D721Med (cell line): ENCODE measurements around the gene PRM2.
"Not testable (repeated sequence)": the region's sequence is repeated elsewhere in the genome, so short reads cannot be mapped to it uniquely, and the experiment has no call there.

ENCODE experiments used
- DNase-seq: peaks from one replicate; pipeline ENCODE4 v3.0.0; 2011; ENCODE audit warnings: low spot score; ENCODE audit not compliant: insufficient read length
- FAIRE-seq: peaks from 2 replicates; lab custom pipeline; 2011; peaks lifted over from hg19 to GRCh38; lab: Jason Lieb, UNC
- CTCF ChIP-seq: IDR thresholded peaks from 2 replicates; pipeline ENCODE4 v1.5.1; 2012; ENCODE audit warnings: mild to moderate bottlenecking, control low read depth; ENCODE audit not compliant: insufficient read depth; ENCODE audit errors: missing control alignments

Gene PRM2

GRCh38 chr16:11295672-11296071 is 19.4 kb upstream of the PRM2 start:
- no peak for TF ChIP-seq CTCF
- DNase-seq, result no peak
- FAIRE-seq, result no peak

- no peak for TF ChIP-seq CTCF
- DNase-seq (no peak), FAIRE-seq (no peak)
Measured at GRCh38 chr16:11292076-11292748, 15.9 kb upstream of the PRM2 start.

DNA sequence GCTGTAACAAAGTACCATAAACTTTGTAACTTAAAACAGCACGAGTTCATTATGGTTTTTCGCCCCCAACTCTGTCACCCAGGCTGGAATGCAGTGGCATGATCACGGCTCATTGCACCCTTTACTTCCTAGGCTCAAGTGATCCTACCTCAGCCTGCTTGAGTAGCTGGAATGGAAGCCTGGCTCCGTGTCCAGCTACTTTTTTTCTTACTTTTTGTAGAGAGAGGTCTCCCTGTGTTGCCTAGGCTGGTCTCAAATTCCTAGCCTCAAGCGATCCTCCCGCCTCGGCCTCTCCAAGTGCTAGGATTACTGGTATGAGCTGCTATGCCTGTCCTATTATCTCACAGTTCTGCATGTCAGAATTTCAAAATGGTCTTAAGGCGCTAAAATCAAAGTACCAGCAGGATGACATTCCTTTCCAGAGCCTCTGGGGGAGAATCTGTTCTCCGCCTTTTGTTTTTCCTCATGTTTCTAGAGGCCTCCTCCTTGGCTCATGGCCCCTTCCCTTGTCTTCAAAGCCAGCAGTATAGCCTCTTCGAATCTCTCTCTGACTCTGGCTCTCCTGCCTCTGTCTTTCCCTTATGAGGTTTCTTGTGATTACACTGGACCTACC is 14.9 kb upstream of the PRM2 start:
- no peak for TF ChIP-seq CTCF
- no peak for DNase-seq
- no peak for FAIRE-seq

GRCh38 chr16:11290102-11290893 is 14.0 kb upstream of the PRM2 start:
- FAIRE-seq (no peak), DNase-seq (no peak)
- TF ChIP-seq CTCF, result no peak

GRCh38 chr16:11289696-11290095 is 13.4 kb upstream of the PRM2 start:
- not testable (repeated sequence) for DNase-seq, FAIRE-seq

- DNase-seq (no peak), FAIRE-seq (no peak)
- no peak for TF ChIP-seq CTCF
Measured at GRCh38 chr16:11289202-11289601, 12.9 kb upstream of the PRM2 start.

DNA sequence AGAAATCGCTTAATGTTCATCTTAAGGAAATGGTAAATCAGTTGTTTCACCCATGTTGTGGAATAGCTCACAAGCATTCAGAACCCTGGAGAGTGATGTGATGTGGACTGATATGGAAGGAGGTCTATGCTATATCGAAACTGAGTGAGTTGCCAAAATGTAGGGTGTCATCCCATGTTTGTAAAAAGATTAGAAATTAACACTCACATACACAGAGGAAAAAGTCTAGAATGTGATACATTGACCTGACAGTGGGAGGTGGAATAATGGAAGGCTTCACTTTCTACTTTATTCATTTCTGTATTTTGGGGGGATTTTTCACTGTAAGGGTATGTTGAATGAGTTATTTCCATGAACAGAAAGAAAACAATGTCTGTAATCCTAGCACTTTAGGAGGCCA is 9.6 kb upstream of the PRM2 start:
- FAIRE-seq (no peak), DNase-seq (no peak)
- TF ChIP-seq CTCF, result no peak
